SK-N-SH treated with all-trans-retinoic acid at 6 μM for 48 hours (cell line): ENCODE data around the gene COL19A1.

Experiments
- GLIS3 ChIP-seq: fragments of 250-450 bp; sonication (Bioruptor Pico); IDR thresholded peaks from 2 replicates; pipeline ENCODE4 v1.5.0; 2020; ENCODE audit warnings: mild to moderate bottlenecking, moderate library complexity
- PPARA ChIP-seq: fragments of 250-450 bp; sonication (Bioruptor Pico); IDR thresholded peaks from 2 replicates; pipeline ENCODE4 v1.5.0; 2020; ENCODE audit warnings: mild to moderate bottlenecking, borderline replicate concordance
- RARB ChIP-seq: fragments of 250-450 bp; sonication (Bioruptor Pico); IDR thresholded peaks from 2 replicates; pipeline ENCODE4 v1.8.0; 2021; ENCODE audit warnings: mild to moderate bottlenecking, moderate library complexity
- SNAI2 ChIP-seq: fragments of 250-450 bp; sonication (Bioruptor Pico); IDR thresholded peaks from 2 replicates; pipeline ENCODE4 v1.5.0; 2020; ENCODE audit warnings: mild to moderate bottlenecking, moderate library complexity
- TCF4 ChIP-seq: fragments of 250-450 bp; sonication (Bioruptor Pico); IDR thresholded peaks from 2 replicates; pipeline ENCODE4 v1.8.0; 2021; ENCODE audit warnings: mild to moderate bottlenecking, moderate library complexity, borderline replicate concordance
- ZC3H10 ChIP-seq: fragments of 250-450 bp; sonication (Bioruptor Pico); IDR thresholded peaks from 2 replicates; pipeline ENCODE4 v1.5.1; 2021; ENCODE audit warnings: mild to moderate bottlenecking, moderate library complexity
- ZFP30 ChIP-seq: fragments of 450-650 bp; formaldehyde crosslinking; IDR thresholded peaks from 2 replicates; pipeline ENCODE4 v1.5.0; 2022; ENCODE audit warnings: mild to moderate bottlenecking, moderate library complexity
- ZNF8 ChIP-seq: fragments of 450-650 bp; formaldehyde crosslinking; IDR thresholded peaks from 2 replicates; pipeline ENCODE4 v1.5.0; 2020; ENCODE audit warnings: mild to moderate bottlenecking, moderate library complexity
- TF ChIP-seq, protein P1 (sequence below): fragments of 250-450 bp; sonication (Bioruptor Pico); IDR thresholded peaks from 2 replicates; pipeline ENCODE4 v1.8.0; 2020; ENCODE audit warnings: mild to moderate bottlenecking, moderate library complexity, borderline replicate concordance

DNA sequence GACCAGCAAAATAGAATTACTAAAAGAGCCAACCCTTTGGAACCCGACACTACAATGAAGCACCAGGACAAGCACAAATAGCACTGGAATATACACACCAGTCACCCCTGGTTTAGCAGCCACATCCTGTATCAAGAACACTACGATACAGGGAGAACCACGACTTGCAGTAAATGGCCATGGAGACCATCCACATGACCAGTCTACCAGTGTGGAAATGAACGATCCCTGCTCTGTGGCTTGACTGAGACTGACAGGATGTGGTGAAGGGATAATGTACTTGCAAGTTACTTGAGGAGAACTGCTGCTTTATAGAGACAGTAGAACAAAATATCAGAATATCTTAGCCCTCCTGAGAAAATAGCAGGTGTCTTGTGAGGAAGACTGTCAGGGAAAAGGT is 266.9 kb downstream of the COL19A1 start:
- TF ChIP-seq RARB (no peak), TCF4 (no peak), PPARA (no peak), ZFP30 (CRISPR knock-in tag) (no peak), ZC3H10 (no peak), ZNF8 (no peak), GLIS3 (CRISPR knock-in tag) (no peak), SNAI2 (no peak)
- TF ChIP-seq, protein P1, sequence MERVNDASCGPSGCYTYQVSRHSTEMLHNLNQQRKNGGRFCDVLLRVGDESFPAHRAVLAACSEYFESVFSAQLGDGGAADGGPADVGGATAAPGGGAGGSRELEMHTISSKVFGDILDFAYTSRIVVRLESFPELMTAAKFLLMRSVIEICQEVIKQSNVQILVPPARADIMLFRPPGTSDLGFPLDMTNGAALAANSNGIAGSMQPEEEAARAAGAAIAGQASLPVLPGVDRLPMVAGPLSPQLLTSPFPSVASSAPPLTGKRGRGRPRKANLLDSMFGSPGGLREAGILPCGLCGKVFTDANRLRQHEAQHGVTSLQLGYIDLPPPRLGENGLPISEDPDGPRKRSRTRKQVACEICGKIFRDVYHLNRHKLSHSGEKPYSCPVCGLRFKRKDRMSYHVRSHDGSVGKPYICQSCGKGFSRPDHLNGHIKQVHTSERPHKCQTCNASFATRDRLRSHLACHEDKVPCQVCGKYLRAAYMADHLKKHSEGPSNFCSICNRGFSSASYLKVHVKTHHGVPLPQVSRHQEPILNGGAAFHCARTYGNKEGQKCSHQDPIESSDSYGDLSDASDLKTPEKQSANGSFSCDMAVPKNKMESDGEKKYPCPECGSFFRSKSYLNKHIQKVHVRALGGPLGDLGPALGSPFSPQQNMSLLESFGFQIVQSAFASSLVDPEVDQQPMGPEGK (CRISPR knock-in tag): no peak
